ENCODE data around the gene CPPED1. TPM values are rescaled to one million over a fixed set of nuclear protein-coding genes. Genes with fewer than 3 reads are reported as not detected.

Gene CPPED1
- total and polyA plus RNA-seq, 10 of the 15 experiments (the other 5 are each of a cell fraction or from before 2014, with no cell fraction given) = 7.1 to 39.0 (median 16.0) TPM

GRCh38 chr16:12682432-12683165 lies 121.1 kb downstream of the CPPED1 start (continued):
- no peak for TF ChIP-seq ZNF384 (IDR thresholded peaks at IDR 0.05; ENCODE audit: borderline replicate concordance, low read depth, low read length)

DNA sequence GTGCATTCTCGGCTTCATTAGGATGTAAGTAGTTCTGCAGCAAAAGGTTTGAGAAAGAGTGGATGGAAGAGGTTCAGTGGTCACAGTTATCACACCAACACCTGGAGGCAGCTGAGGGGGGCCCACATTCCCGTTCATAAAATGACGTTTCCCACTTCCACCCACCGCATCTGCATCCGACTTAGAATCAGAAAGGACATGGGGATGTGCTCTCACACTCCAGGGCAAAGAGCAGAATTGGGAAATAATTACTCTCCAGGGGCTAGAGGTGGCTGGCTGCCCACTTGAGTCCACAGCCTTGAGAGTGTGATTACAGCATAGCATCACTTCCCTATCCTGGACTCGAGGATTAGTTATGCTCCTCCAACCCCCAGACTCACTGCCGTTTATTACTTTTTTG lies 122.0 kb downstream of the CPPED1 start:
- WGBS (ENCODE audit: insufficient coverage, insufficient replicate concordance, low lambda C conversion rate, missing lambda C conversion rate) = 76% methylated on average over 6 of the region's 7 CpGs

More for the DNA sequence above, 122.0 kb downstream of the CPPED1 start:
- FAIRE-seq = no peak
- Histone ChIP-seq H4K20me1 (ENCODE audit: control insufficient read depth, insufficient read depth) (no peaks in the 10 kb centered on the region), H2AFZ (ENCODE audit: control insufficient read depth, low read depth, low read length) (no peak overlapping the region), H3K4me2 (ENCODE audit: control insufficient read depth, insufficient read depth) (no peak overlapping the region), H3K9me3 (replicated peaks; ENCODE audit: control insufficient read depth, insufficient read depth, low read length) (no peaks in the 10 kb centered on the region), H3K79me2 (ENCODE audit: control insufficient read depth, insufficient read depth, low read length) (no peaks in the 10 kb centered on the region), H3K9ac (ENCODE audit: control insufficient read depth, insufficient read depth, low read length) (no peak overlapping the region), H3K27ac (ENCODE audit: control insufficient read depth, insufficient read depth) (no peak overlapping the region), H3K36me3 (ENCODE audit: control insufficient read depth in 2 of 2, insufficient read depth in 2 of 2, low read length in 1 of 2) (no peaks in the 10 kb centered on the region), H3K27me3 (replicated peaks in 1 of 2; ENCODE audit: control insufficient read depth in 2 of 2, insufficient read depth in 2 of 2, low read length in 1 of 2) (no peaks in the 10 kb centered on the region), H3K4me1 (ENCODE audit: control insufficient read depth, insufficient read depth, low read length) (no peaks in the 10 kb centered on the region), H3K4me3 (no peak overlapping the region)
- in situ Hi-C loops (cut with MboI) = no loop called here
- ATAC-seq = no peak
- TF ChIP-seq SMARCA5 (IDR thresholded peaks at IDR 0.05) = no peak
- TF ChIP-seq ETV6 (conservative IDR thresholded peaks at IDR 0.05 in 1 of 2, IDR thresholded peaks at IDR 0.05 in 1 of 2; ENCODE audit: borderline replicate concordance in 1 of 2, low read depth in 1 of 2) = no peak
- TF ChIP-seq YBX1 (IDR thresholded peaks at IDR 0.05) = no peak
- no peak for TF ChIP-seq SIN3A (IDR thresholded peaks at IDR 0.05; ENCODE audit: low read depth, low read length)
- TF ChIP-seq, protein P1, sequence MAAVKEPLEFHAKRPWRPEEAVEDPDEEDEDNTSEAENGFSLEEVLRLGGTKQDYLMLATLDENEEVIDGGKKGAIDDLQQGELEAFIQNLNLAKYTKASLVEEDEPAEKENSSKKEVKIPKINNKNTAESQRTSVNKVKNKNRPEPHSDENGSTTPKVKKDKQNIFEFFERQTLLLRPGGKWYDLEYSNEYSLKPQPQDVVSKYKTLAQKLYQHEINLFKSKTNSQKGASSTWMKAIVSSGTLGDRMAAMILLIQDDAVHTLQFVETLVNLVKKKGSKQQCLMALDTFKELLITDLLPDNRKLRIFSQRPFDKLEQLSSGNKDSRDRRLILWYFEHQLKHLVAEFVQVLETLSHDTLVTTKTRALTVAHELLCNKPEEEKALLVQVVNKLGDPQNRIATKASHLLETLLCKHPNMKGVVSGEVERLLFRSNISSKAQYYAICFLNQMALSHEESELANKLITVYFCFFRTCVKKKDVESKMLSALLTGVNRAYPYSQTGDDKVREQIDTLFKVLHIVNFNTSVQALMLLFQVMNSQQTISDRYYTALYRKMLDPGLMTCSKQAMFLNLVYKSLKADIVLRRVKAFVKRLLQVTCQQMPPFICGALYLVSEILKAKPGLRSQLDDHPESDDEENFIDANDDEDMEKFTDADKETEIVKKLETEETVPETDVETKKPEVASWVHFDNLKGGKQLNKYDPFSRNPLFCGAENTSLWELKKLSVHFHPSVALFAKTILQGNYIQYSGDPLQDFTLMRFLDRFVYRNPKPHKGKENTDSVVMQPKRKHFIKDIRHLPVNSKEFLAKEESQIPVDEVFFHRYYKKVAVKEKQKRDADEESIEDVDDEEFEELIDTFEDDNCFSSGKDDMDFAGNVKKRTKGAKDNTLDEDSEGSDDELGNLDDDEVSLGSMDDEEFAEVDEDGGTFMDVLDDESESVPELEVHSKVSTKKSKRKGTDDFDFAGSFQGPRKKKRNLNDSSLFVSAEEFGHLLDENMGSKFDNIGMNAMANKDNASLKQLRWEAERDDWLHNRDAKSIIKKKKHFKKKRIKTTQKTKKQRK (IDR thresholded peaks at IDR 0.05; ENCODE audit: low read depth, low read length) = no peak
- no peak for TF ChIP-seq SREBF2 (IDR thresholded peaks at IDR 0.05; ENCODE audit: low read length)
- TF ChIP-seq SREBF1 (IDR thresholded peaks at IDR 0.05; ENCODE audit: low read length) = no peak
- TF ChIP-seq MYB (IDR thresholded peaks at IDR 0.05; ENCODE audit: borderline replicate concordance, low read depth, low read length) = no peak
- no peak for TF ChIP-seq SIX5 (IDR thresholded peaks at IDR 0.05; ENCODE audit: low read depth, low read length, severe bottlenecking)
- TF ChIP-seq BACH1 (IDR thresholded peaks at IDR 0.05; ENCODE audit: borderline replicate concordance) = no peak
- TF ChIP-seq ZSCAN29 (IDR thresholded peaks at IDR 0.05) = no peak
- no peak for TF ChIP-seq RCOR1 (conservative IDR thresholded peaks at IDR 0.05; ENCODE audit: low read depth, low read length)
- TF ChIP-seq NRF1 (conservative IDR thresholded peaks at IDR 0.05; ENCODE audit: low read depth, low read length) = no peak
- TF ChIP-seq, protein P2, sequence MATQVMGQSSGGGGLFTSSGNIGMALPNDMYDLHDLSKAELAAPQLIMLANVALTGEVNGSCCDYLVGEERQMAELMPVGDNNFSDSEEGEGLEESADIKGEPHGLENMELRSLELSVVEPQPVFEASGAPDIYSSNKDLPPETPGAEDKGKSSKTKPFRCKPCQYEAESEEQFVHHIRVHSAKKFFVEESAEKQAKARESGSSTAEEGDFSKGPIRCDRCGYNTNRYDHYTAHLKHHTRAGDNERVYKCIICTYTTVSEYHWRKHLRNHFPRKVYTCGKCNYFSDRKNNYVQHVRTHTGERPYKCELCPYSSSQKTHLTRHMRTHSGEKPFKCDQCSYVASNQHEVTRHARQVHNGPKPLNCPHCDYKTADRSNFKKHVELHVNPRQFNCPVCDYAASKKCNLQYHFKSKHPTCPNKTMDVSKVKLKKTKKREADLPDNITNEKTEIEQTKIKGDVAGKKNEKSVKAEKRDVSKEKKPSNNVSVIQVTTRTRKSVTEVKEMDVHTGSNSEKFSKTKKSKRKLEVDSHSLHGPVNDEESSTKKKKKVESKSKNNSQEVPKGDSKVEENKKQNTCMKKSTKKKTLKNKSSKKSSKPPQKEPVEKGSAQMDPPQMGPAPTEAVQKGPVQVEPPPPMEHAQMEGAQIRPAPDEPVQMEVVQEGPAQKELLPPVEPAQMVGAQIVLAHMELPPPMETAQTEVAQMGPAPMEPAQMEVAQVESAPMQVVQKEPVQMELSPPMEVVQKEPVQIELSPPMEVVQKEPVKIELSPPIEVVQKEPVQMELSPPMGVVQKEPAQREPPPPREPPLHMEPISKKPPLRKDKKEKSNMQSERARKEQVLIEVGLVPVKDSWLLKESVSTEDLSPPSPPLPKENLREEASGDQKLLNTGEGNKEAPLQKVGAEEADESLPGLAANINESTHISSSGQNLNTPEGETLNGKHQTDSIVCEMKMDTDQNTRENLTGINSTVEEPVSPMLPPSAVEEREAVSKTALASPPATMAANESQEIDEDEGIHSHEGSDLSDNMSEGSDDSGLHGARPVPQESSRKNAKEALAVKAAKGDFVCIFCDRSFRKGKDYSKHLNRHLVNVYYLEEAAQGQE (IDR thresholded peaks at IDR 0.05; ENCODE audit: low read depth, low read length) = no peak
- intact Hi-C loops (cut with micrococcal nuclease; ENCODE audit: unreplicated experiment) = no loop called here
- SMC1A ChIA-PET (ENCODE audit: uncharacterized antibody, unreplicated experiment) = no interaction called here
- CTCF ChIA-PET = no interaction called here
- BruUV-seq (replicated peaks) = no TSS peak
- DNase-seq (ENCODE audit: low read depth, low spot score) = no peak
- RAD21 ChIA-PET (ENCODE audit: unreplicated experiment) = no interaction called here
- POLR2A ChIA-PET = no interaction called here
